CD14-positive monocyte (primary cell): ENCODE data around the gene PPP2R2C. TPM values are rescaled to one million over a fixed set of nuclear protein-coding genes. Genes with fewer than 3 reads are reported as not detected.

Experiments used
- DNase-seq, 3 donors: peaks; one replicate each; pipeline ENCODE4 v3.0.0-alpha.2; 2011 to 2022
- H2AFZ ChIP-seq: 2 replicates; pipeline ENCODE4 v1.6.0; 2012; ENCODE audit warnings: mild to moderate bottlenecking, low read depth, low read length, inconsistent platforms; ENCODE audit not compliant: insufficient read depth, poor library complexity, severe bottlenecking
- H3K27ac ChIP-seq, 2 donors: 1 replicate in 1 of 2; 2 replicates in 1 of 2; pipeline ENCODE4 v1.5.1; 2012 to 2013; ENCODE audit warnings: low read length in 2 of 2, control low read depth in 1 of 2, inconsistent platforms in 1 of 2, low read depth in 1 of 2, mild to moderate bottlenecking in 1 of 2
- H3K27me3 ChIP-seq, 2 donors: one replicate each; pipeline versions ENCODE4 v1.6.0 to v1.6.1; 2011 to 2013; ENCODE audit warnings: low read length in 2 of 2; ENCODE audit not compliant: control insufficient read depth in 2 of 2, insufficient read depth in 2 of 2
- H3K36me3 ChIP-seq, 2 donors: replicated peaks in 1 of 2; 1 replicate in 1 of 2; 2 replicates in 1 of 2; pipeline versions ENCODE4 v1.5.1 to v1.6.1; 2012 to 2013; ENCODE audit warnings: low read length in 2 of 2, control low read depth in 1 of 2, inconsistent platforms in 1 of 2, mild to moderate bottlenecking in 1 of 2; ENCODE audit not compliant: insufficient read depth in 2 of 2, control insufficient read depth in 1 of 2
- H3K4me1 ChIP-seq, 2 donors: 1 replicate in 1 of 2; 2 replicates in 1 of 2; pipeline versions ENCODE4 v1.5.1 to v1.6.1; 2012 to 2013; ENCODE audit warnings: low read length in 2 of 2, control low read depth in 1 of 2, inconsistent platforms in 1 of 2, mild to moderate bottlenecking in 1 of 2, moderate library complexity in 1 of 2; ENCODE audit not compliant: insufficient read depth in 2 of 2, control insufficient read depth in 1 of 2
- H3K4me2 ChIP-seq: replicated peaks from 2 replicates; pipeline ENCODE3; 2012; ENCODE audit warnings: low read length, moderate library complexity, mild to moderate bottlenecking; ENCODE audit not compliant: poor library complexity, severe bottlenecking; ENCODE audit errors: extremely low read depth
- H3K4me3 ChIP-seq, 3 experiments: fragments of 200-600 bp in 1 of 3; sonication (generic) in 1 of 3; replicated peaks in 1 of 3; 1 replicate in 2 of 3; 2 replicates in 1 of 3; pipeline ENCODE4 v1.5.1; 2011 to 2013; ENCODE audit warnings: low read length in 3 of 3, mild to moderate bottlenecking in 3 of 3, control low read depth in 2 of 3, low read depth in 2 of 3, inconsistent platforms in 1 of 3, moderate library complexity in 1 of 3
- H3K79me2 ChIP-seq: 2 replicates; pipeline ENCODE4 v1.6.0; 2012; ENCODE audit warnings: mild to moderate bottlenecking, control low read depth, inconsistent platforms, low read length, moderate library complexity; ENCODE audit not compliant: insufficient read depth
- H3K9ac ChIP-seq: 2 replicates; pipeline ENCODE4 v1.6.0; 2017; ENCODE audit warnings: low read length, mild to moderate bottlenecking; ENCODE audit not compliant: insufficient read depth, poor library complexity, severe bottlenecking
- H3K9me3 ChIP-seq, 2 donors: replicated peaks in 1 of 2; 1 replicate in 1 of 2; 2 replicates in 1 of 2; pipeline versions ENCODE4 v1.5.1 to v1.6.1; 2012 to 2013; ENCODE audit warnings: low read length in 2 of 2, control low read depth in 1 of 2; ENCODE audit not compliant: control insufficient read depth in 1 of 2, insufficient read depth in 1 of 2
- H4K20me1 ChIP-seq: 2 replicates; pipeline ENCODE4 v1.6.0; 2012; ENCODE audit warnings: mild to moderate bottlenecking, low read length, control low read depth, moderate library complexity; ENCODE audit not compliant: insufficient read depth
- H3K27ac Mint-ChIP-seq, 7 donors: one replicate each; pipeline ENCODE4 v1.8.0; 2020; ENCODE audit warnings: mild to moderate bottlenecking in 7 of 7, mixed read lengths in 7 of 7, moderate library complexity in 6 of 7, inconsistent platforms in 2 of 7
- H3K27me3 Mint-ChIP-seq, 3 donors: one replicate each; pipeline ENCODE4 v1.8.0; 2021 to 2022; ENCODE audit warnings: low read depth in 3 of 3, mild to moderate bottlenecking in 3 of 3, mixed read lengths in 3 of 3, moderate library complexity in 3 of 3, inconsistent platforms in 1 of 3
- H3K36me3 Mint-ChIP-seq, 2 donors: one replicate each; pipeline ENCODE4 v1.8.0; 2020; ENCODE audit warnings: mixed read lengths in 2 of 2, inconsistent platforms in 1 of 2, mild to moderate bottlenecking in 1 of 2
- H3K4me1 Mint-ChIP-seq: one replicate; pipeline ENCODE4 v1.8.0; 2020; ENCODE audit warnings: mild to moderate bottlenecking, mixed read lengths
- H3K4me3 Mint-ChIP-seq, 2 donors: one replicate each; pipeline ENCODE4 v1.8.0; 2020; ENCODE audit warnings: mild to moderate bottlenecking in 2 of 2, mixed read lengths in 2 of 2, moderate library complexity in 1 of 2
- H3K9me3 Mint-ChIP-seq, 7 donors: one replicate each; pipeline ENCODE4 v1.8.0; 2020 to 2022; ENCODE audit warnings: mixed read lengths in 7 of 7, mild to moderate bottlenecking in 6 of 7, moderate library complexity in 6 of 7, inconsistent platforms in 2 of 7
- CTCF ChIP-seq: fragments of 200-600 bp; IDR thresholded peaks from one replicate; pipeline ENCODE4 v1.8.0; 2022; ENCODE audit warnings: antibody characterized with exemption, mild to moderate bottlenecking
- WGBS: methylation state at CpG from one replicate; pipeline ENCODE4 v1.1.5; 2013; ENCODE audit warnings: missing lambda C conversion rate; ENCODE audit not compliant: insufficient coverage; 5-methylcytosine and 5-hydroxymethylcytosine counted together
- intact Hi-C, 2 donors: fragments of 100-400 bp; cut with micrococcal nuclease; formaldehyde crosslinking; loops; one replicate each; pipeline versions ENCODE4 v1.15.0 to v1.15.1; 2023
- polyA plus RNA-seq, 3 donors: library from polyadenylated mRNA; depleted of rRNA in 1 of 3; unstranded in 2 of 3; stranded (reverse) in 1 of 3; fragments of 300-500 nt in 2 of 3; fragments of >200 nt in 1 of 3; fragmentation: Illumina TruSeq in 2 of 3; gene quantifications; 1 replicate in 2 of 3; 2 replicates in 1 of 3; pipeline ENCODE4 v1.2.3, GENCODE V29; 2012 to 2021

The PPP2R2C gene
- polyA plus RNA-seq, 3 donors = not detected

DNA sequence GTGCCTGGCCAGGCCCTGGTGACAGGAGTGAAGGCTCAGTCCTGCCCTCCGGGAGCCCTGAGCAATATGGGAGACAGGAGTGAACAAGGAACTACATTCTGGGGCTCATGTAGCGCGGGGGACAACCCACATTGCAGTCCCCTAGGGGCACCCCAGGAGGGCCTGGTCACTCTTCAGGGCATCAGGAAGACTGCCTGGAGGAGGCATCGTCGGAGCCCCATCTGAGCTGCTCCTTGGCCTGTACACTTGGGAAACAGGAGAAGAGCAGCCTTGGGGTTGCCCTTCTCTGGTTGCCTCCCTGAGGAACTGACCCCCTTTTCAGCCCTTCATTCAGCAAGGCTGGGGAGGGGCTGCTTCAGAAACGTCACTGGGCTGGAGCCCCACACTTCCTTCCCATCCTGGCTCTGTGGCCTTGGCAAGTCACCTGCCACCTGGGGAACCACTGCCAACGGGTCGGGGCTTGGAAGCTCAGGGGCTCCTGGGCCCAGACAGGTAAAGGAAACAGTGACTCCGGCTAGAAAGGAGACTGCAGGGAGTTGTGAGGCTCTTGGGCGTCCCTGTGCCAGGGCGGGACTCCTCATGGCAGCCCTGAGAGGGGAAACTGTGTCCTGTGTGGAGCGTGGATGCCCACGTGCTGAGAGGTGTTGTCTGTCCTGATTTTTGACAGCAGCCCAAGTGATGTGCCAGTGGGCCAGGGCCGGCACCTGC is 192.7 kb downstream of the PPP2R2C start:
- no peak overlapping the region for H2AFZ ChIP-seq
- H4K20me1 ChIP-seq = no peaks in the 10 kb centered on the region
- Mint-ChIP-seq H3K36me3 (no peaks in the 10 kb centered on the region), H3K27me3 (peaks cover 18 to 31% (median 23%) of the 10 kb centered on the region in 3 donors), H3K9me3 (peaks cover 0 to 3% (median 0%) of the 10 kb centered on the region in 7 donors), H3K4me3 (no peak overlapping the region), H3K27ac (no peak overlapping the region), H3K4me1 (peaks cover 2% of the 10 kb centered on the region)
- no peaks in the 10 kb centered on the region for H3K4me1 ChIP-seq
- H3K27me3 ChIP-seq = peaks cover 0 to 2% of the 10 kb centered on the region in 2 donors
- no peak for DNase-seq
- no peaks in the 10 kb centered on the region for H3K9me3 ChIP-seq
- H3K79me2 ChIP-seq = no peaks in the 10 kb centered on the region
- TF ChIP-seq CTCF = no peak
- H3K4me3 ChIP-seq = no peak overlapping the region
- no peak overlapping the region for H3K27ac ChIP-seq
- H3K36me3 ChIP-seq = no peaks in the 10 kb centered on the region
- intact Hi-C loops = no loop called here
- H3K9ac ChIP-seq = no peak overlapping the region
- H3K4me2 ChIP-seq = no peak overlapping the region
- WGBS = 75% methylated on average over 14 of the region's 14 CpGs

GRCh38 chr4:6278801-6279197 is 193.6 kb downstream of the PPP2R2C start:
- peaks cover 14 to 35% (median 22%) of the 10 kb centered on the region in 3 donors for H3K27me3 Mint-ChIP-seq
- no peak overlapping the region for H3K4me3 ChIP-seq
- no peak overlapping the region for H3K27ac Mint-ChIP-seq
- no peaks in the 10 kb centered on the region for H3K9me3 ChIP-seq
- peaks cover 2% of the 10 kb centered on the region for H3K4me1 Mint-ChIP-seq
- 1% methylated on average over 10 of the region's 10 CpGs for WGBS
- intact Hi-C loops = no loop called here
- no peak overlapping the region for H3K4me3 Mint-ChIP-seq
- no peaks in the 10 kb centered on the region for H3K36me3 ChIP-seq
- no peak for TF ChIP-seq CTCF
- peaks cover 0 to 2% of the 10 kb centered on the region in 2 donors for H3K27me3 ChIP-seq
- no peaks in the 10 kb centered on the region for H3K4me1 ChIP-seq
- H3K4me2 ChIP-seq = no peak overlapping the region
- no peaks in the 10 kb centered on the region for H4K20me1 ChIP-seq
- DNase-seq = no peak
- peaks cover 0 to 3% (median 0%) of the 10 kb centered on the region in 7 donors for H3K9me3 Mint-ChIP-seq
- no peaks in the 10 kb centered on the region for H3K79me2 ChIP-seq
- no peak overlapping the region for H2AFZ ChIP-seq
- no peak overlapping the region for H3K9ac ChIP-seq
- no peaks in the 10 kb centered on the region for H3K36me3 Mint-ChIP-seq
- no peak overlapping the region for H3K27ac ChIP-seq
